HCT116 (cell line): ENCODE data around the gene GFM1. TPM values are rescaled to one million over a fixed set of nuclear protein-coding genes. Genes with fewer than 3 reads are reported as not detected.

Experiments used
- ATAC-seq: fragments of 200-7000 bp; cut with Tn5 transposase; 2 replicates; pipeline ENCODE4 v1.9.1; 2020; ENCODE audit warnings: mild to moderate bottlenecking, moderate library complexity
- BruUV-seq: library from RNA; stranded (reverse); fragments of 400-500 nt; replicated peaks from 2 replicates; lab custom pipeline; 2021; lab: Mats Ljungman, UMichigan
- CTCF ChIA-PET: fragments of 300-600 bp; sonication (Branson Sonifier 250); formaldehyde crosslinking; loops from one replicate; lab custom pipeline; 2021; ENCODE audit warnings: antibody characterized with exemption; lab: Charles Lee
- POLR2A ChIA-PET: fragments of 300-600, 350-600 bp; sonication (Branson Sonifier 250); formaldehyde crosslinking; loops from one replicate; lab custom pipeline; 2021; ENCODE audit warnings: antibody characterized with exemption; lab: Charles Lee
- RAD21 ChIA-PET, 2 experiments: fragments of 300-600 bp; sonication (Branson Sonifier 250); formaldehyde crosslinking; loops; one replicate each; lab custom pipeline; 2023; ENCODE audit warnings: low total read pairs in 2 of 2; ENCODE audit not compliant: uncharacterized antibody in 2 of 2, unreplicated experiment in 2 of 2, low non-redundant PET in 1 of 2; lab: Charles Lee
- DNase-seq: peaks from one replicate; pipeline ENCODE4 v3.0.0-alpha.2; 2010; ENCODE audit warnings: low read depth, low spot score
- H2AFZ ChIP-seq: fragments of 200-600 bp; shearing (Covaris generic), sonication (generic); 2 replicates; pipeline ENCODE4 v1.6.1; 2017; ENCODE audit warnings: low read depth, mixed run types, mixed read lengths, antibody characterized with exemption, low read length; ENCODE audit not compliant: poor library complexity, severe bottlenecking
- H3K27ac ChIP-seq: 2 replicates; pipeline ENCODE4 v1.5.1; 2012; ENCODE audit warnings: low read depth, low read length
- H3K27me3 ChIP-seq: fragments of 200-600 bp; sonication (generic); 2 replicates; pipeline ENCODE4 v1.6.1; 2016; ENCODE audit warnings: mixed run types, low read length, mixed read lengths; ENCODE audit not compliant: insufficient read depth
- H3K36me3 ChIP-seq, 2 experiments: fragments of 200-500 bp in 1 of 2; fragments of 200-600 bp in 1 of 2; sonication (Bioruptor generic) in 1 of 2; sonication (generic) in 1 of 2; 2 replicates each; pipeline versions ENCODE4 v1.5.1 to v1.6.1; 2014 to 2016; ENCODE audit warnings: low read length in 2 of 2, inconsistent platforms in 1 of 2, mixed read lengths in 1 of 2, mixed run types in 1 of 2; ENCODE audit not compliant: insufficient read depth in 2 of 2, control insufficient read depth in 1 of 2
- H3K4me1 ChIP-seq, 2 experiments: fragments of 200-600 bp in 1 of 2; sonication (generic) in 1 of 2; 2 replicates each; pipeline versions ENCODE4 v1.5.1 to v1.6.1; 2012 to 2017; ENCODE audit warnings: low read length in 2 of 2, inconsistent platforms in 1 of 2, mild to moderate bottlenecking in 1 of 2, mixed read lengths in 1 of 2, mixed run types in 1 of 2, moderate library complexity in 1 of 2; ENCODE audit not compliant: insufficient read depth in 2 of 2, control insufficient read depth in 1 of 2
- H3K4me2 ChIP-seq: fragments of 200-600 bp; sonication (generic); 2 replicates; pipeline ENCODE4 v1.6.1; 2017; ENCODE audit warnings: mixed run types, low read length, mixed read lengths
- H3K4me3 ChIP-seq, 2 experiments: fragments of 200-600 bp in 1 of 2; sonication (generic) in 1 of 2; replicated peaks in 1 of 2; 2 replicates each; pipeline ENCODE4 v1.5.1; 2011 to 2016; ENCODE audit warnings: low read length in 2 of 2, control low read depth in 1 of 2, low read depth in 1 of 2, mild to moderate bottlenecking in 1 of 2, mixed read lengths in 1 of 2, mixed run types in 1 of 2
- H3K79me2 ChIP-seq: fragments of 200-600 bp; sonication (generic); 2 replicates; pipeline ENCODE4 v1.6.1; 2017; ENCODE audit warnings: mild to moderate bottlenecking, mixed run types, low read length, moderate library complexity, mixed read lengths; ENCODE audit not compliant: insufficient read depth
- H3K9ac ChIP-seq: fragments of 200-600 bp; sonication (generic); 2 replicates; pipeline ENCODE4 v1.6.1; 2016; ENCODE audit warnings: low read length, mixed read lengths
- H3K9me2 ChIP-seq: fragments of 200-600 bp; sonication (generic), shearing (Covaris generic); 2 replicates; pipeline ENCODE4 v1.6.1; 2017; ENCODE audit warnings: mixed run types, mild to moderate bottlenecking, moderate library complexity; ENCODE audit not compliant: insufficient read depth
- H3K9me3 ChIP-seq, 2 experiments: fragments of 200-500 bp in 1 of 2; fragments of 200-600 bp in 1 of 2; sonication (Bioruptor generic) in 1 of 2; sonication (generic) in 1 of 2; 2 replicates each; pipeline ENCODE4 v1.6.1; 2014 to 2017; ENCODE audit warnings: low read length in 2 of 2, mixed read lengths in 2 of 2, inconsistent platforms in 1 of 2, low read depth in 1 of 2, mild to moderate bottlenecking in 1 of 2, mixed run types in 1 of 2, moderate library complexity in 1 of 2; ENCODE audit not compliant: control insufficient read depth in 1 of 2, insufficient read depth in 1 of 2
- H4K20me1 ChIP-seq: fragments of 200-600 bp; sonication (generic), shearing (Covaris generic); 2 replicates; pipeline ENCODE4 v1.6.1; 2017; ENCODE audit warnings: mixed run types, mild to moderate bottlenecking, moderate library complexity; ENCODE audit not compliant: insufficient read depth
- ATF3 ChIP-seq: IDR thresholded peaks from 2 replicates; pipeline ENCODE4 v1.6.1; 2012
- CBX3 ChIP-seq: IDR thresholded peaks from 2 replicates; pipeline ENCODE4 v1.6.1; 2012; ENCODE audit warnings: low read depth
- CTCF ChIP-seq, 3 experiments: fragments of 200-600 bp in 1 of 3; sonication (generic) in 1 of 3; IDR thresholded peaks in 2 of 3; conservative IDR thresholded peaks in 1 of 3; 2 replicates each; pipeline ENCODE4 v1.5.1; 2012 to 2017; ENCODE audit warnings: low read depth in 2 of 3, low read length in 2 of 3, antibody characterized with exemption in 1 of 3, borderline replicate concordance in 1 of 3, control low read depth in 1 of 3, mild to moderate bottlenecking in 1 of 3, mixed read lengths in 1 of 3, mixed run types in 1 of 3, moderate library complexity in 1 of 3; ENCODE audit not compliant: insufficient read depth in 1 of 3
- EGR1 ChIP-seq: IDR thresholded peaks from 2 replicates; pipeline ENCODE4 v1.6.1; 2012; ENCODE audit warnings: low read depth
- JUND ChIP-seq: IDR thresholded peaks from 2 replicates; pipeline ENCODE4 v1.6.1; 2012
- MAX ChIP-seq: IDR thresholded peaks from 2 replicates; pipeline ENCODE4 v1.6.1; 2012
- POLR2A ChIP-seq: IDR thresholded peaks from 2 replicates; pipeline ENCODE4 v1.7.0; 2011; ENCODE audit warnings: borderline replicate concordance; ENCODE audit not compliant: insufficient read depth, insufficient read length; ENCODE audit errors: extremely low read depth
- SIN3A ChIP-seq: IDR thresholded peaks from 2 replicates; pipeline ENCODE4 v1.6.1; 2012; ENCODE audit warnings: low read depth
- SP1 ChIP-seq: IDR thresholded peaks from 2 replicates; pipeline ENCODE4 v1.6.1; 2012; ENCODE audit warnings: low read depth
- TCF7L2 ChIP-seq: IDR thresholded peaks from 2 replicates; pipeline ENCODE4 v1.7.0; 2011; ENCODE audit warnings: borderline replicate concordance, inconsistent platforms; ENCODE audit not compliant: insufficient read depth, insufficient read length; ENCODE audit errors: extremely low read depth
- YY1 ChIP-seq: IDR thresholded peaks from 2 replicates; pipeline ENCODE4 v1.6.1; 2011; ENCODE audit warnings: low read length, low read depth, moderate library complexity, mild to moderate bottlenecking; ENCODE audit not compliant: insufficient replicate concordance; ENCODE audit errors: extremely low read depth
- ZBTB33 ChIP-seq: IDR thresholded peaks from 2 replicates; pipeline ENCODE4 v1.6.1; 2011; ENCODE audit warnings: mild to moderate bottlenecking, low read length, moderate library complexity; ENCODE audit not compliant: insufficient replicate concordance; ENCODE audit errors: extremely low read depth
- ZFX ChIP-seq: fragments of 450-650 bp; IDR thresholded peaks from 2 replicates; pipeline ENCODE4 v1.6.1; 2017
- ZNF274 ChIP-seq: fragments of 200-500 bp; sonication (Bioruptor generic); IDR thresholded peaks from 2 replicates; pipeline ENCODE4 v1.6.1; 2014; ENCODE audit warnings: mild to moderate bottlenecking, low read depth, low read length, inconsistent platforms
- intact Hi-C: fragments of 100-400 bp; cut with micrococcal nuclease; formaldehyde crosslinking; loops from 2 replicates; pipeline ENCODE4 v1.10.0; 2022
- total RNA-seq: library from RNA; stranded (reverse); gene quantifications from one replicate; pipeline ENCODE4 v1.2.1, GENCODE V29; 2021; ENCODE audit not compliant: unreplicated experiment

The GFM1 gene
- total RNA-seq, 1 experiment from 2014 or later: 38.7 TPM

GRCh38 chr3:158658889-158659288 is 14.6 kb downstream of the GFM1 start:
- no peak for ATAC-seq

More at GRCh38 chr3:158658889-158659288, 14.6 kb downstream of the GFM1 start:
- ChIA-PET CTCF (interaction anchor here (0.7 to 2.5 kb wide), 8 partner anchors 11 to 1052 kb away, joined by 4 to 38 read pairs (median 11); partner anchors contain the start of gene GFM1), RAD21 (interaction anchor here (1.3 to 1.6 kb wide), 4 partner anchors 69 to 132 kb away, joined by 3 to 6 read pairs (median 4); no protein-coding TSS in a partner anchor), POLR2A (interaction anchor here (1.0 kb wide), 1 partner anchor 15 kb away, joined by 3 read pairs; the partner anchor contains the start of gene GFM1)
- no peak overlapping the region for H3K4me3 ChIP-seq
- H3K9me2 ChIP-seq: no peaks in the 10 kb centered on the region
- intact Hi-C loops: loop anchor here (1.0 kb wide), 1 partner anchor 130 kb away; no protein-coding TSS in a partner anchor
- H2AFZ ChIP-seq: no peak overlapping the region
- no peak overlapping the region for H3K4me2 ChIP-seq
- no peaks in the 10 kb centered on the region for H3K4me1 ChIP-seq
- no peak for DNase-seq
- no peaks in the 10 kb centered on the region for H4K20me1 ChIP-seq
- H3K79me2 ChIP-seq: peaks cover 14% of the 10 kb centered on the region
- BruUV-seq: no TSS peak
- H3K27me3 ChIP-seq: no peaks in the 10 kb centered on the region
- H3K36me3 ChIP-seq: peaks cover 36 to 37% of the 10 kb centered on the region in 2 experiments; a peak in 3 of 4 replicates
- no peaks in the 10 kb centered on the region for H3K9me3 ChIP-seq
- no peak overlapping the region for H3K9ac ChIP-seq
- H3K27ac ChIP-seq: no peak overlapping the region
- TF ChIP-seq TCF7L2 (no peak), SP1 (no peak), CTCF (IDR thresholded peaks at IDR 0.05 in 2 of 3, conservative IDR thresholded peaks at IDR 0.05 in 1 of 3; ENCODE audit: borderline replicate concordance in 1 of 3, insufficient read depth in 1 of 3, low read depth in 2 of 3, low read length in 2 of 3) (no peak), ATF3 (no peak), ZNF274 (no peak), ZBTB33 (no peak), EGR1 (no peak), SIN3A (no peak), CBX3 (no peak), ZFX (no peak), YY1 (no peak), MAX (no peak), POLR2A (no peak), JUND (no peak)
